ENCODE measurements around the gene RTN4.

DNA sequence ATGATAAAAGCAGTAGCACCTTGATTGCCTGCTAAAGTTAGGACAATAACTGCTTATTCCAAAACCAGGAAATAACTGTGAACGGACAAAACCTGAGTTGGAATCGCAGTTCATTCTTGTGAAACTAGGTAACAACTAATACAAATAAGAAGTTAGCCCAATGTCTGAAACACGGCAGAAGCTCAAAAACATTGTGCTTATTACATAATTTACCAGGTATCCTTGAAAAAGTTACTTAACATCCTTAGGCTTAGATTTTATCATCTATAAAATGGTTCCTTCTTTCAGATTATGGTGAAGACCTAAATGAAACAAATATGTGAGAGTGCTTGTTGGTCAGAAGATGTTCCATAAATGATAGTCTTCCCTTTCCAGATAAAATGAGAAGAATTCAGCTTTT is 32.4 kb downstream of the RTN4 start:
- TF ChIP-seq, protein P1, sequence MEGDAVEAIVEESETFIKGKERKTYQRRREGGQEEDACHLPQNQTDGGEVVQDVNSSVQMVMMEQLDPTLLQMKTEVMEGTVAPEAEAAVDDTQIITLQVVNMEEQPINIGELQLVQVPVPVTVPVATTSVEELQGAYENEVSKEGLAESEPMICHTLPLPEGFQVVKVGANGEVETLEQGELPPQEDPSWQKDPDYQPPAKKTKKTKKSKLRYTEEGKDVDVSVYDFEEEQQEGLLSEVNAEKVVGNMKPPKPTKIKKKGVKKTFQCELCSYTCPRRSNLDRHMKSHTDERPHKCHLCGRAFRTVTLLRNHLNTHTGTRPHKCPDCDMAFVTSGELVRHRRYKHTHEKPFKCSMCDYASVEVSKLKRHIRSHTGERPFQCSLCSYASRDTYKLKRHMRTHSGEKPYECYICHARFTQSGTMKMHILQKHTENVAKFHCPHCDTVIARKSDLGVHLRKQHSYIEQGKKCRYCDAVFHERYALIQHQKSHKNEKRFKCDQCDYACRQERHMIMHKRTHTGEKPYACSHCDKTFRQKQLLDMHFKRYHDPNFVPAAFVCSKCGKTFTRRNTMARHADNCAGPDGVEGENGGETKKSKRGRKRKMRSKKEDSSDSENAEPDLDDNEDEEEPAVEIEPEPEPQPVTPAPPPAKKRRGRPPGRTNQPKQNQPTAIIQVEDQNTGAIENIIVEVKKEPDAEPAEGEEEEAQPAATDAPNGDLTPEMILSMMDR (IDR thresholded peaks at IDR 0.05 in 4 of 5, conservative IDR thresholded peaks at IDR 0.05 in 1 of 5), result no peak
- no peak for TF ChIP-seq POLR2A (IDR thresholded peaks at IDR 0.05)

Measured in gastrocnemius medialis (tissue), 4 donors.